GM12878 (cell line): ENCODE measurements around the gene UQCRC1. TPM values are rescaled to one million over a fixed set of nuclear protein-coding genes. Genes with fewer than 3 reads are reported as not detected.

Experiments used
- ATAC-seq: fragments of 200-7000 bp; cut with Tn5 transposase; 3 replicates; pipeline ENCODE4 v1.9.1; 2020; ENCODE audit warnings: mild to moderate bottlenecking, moderate library complexity
- BruUV-seq: library from RNA; stranded (reverse); fragments of 400-500 nt; replicated peaks from 2 replicates; lab custom pipeline; 2021; lab: Mats Ljungman, UMichigan
- CTCF ChIA-PET: fragments of 300-600 bp; sonication (Branson Sonifier 250); formaldehyde crosslinking; extraction: SDS; loops from one replicate; lab custom pipeline; 2021; ENCODE audit warnings: inconsistent platforms; lab: Yijun Ruan, JAX
- POLR2A ChIA-PET: fragments of 350-600 bp; formaldehyde crosslinking; extraction: SDS; loops from one replicate; lab custom pipeline; 2021; ENCODE audit warnings: inconsistent platforms; lab: Charles Lee
- RAD21 ChIA-PET: fragments of 300-600 bp; sonication (Branson Sonifier 250); formaldehyde crosslinking; loops from one replicate; lab custom pipeline; 2023; ENCODE audit warnings: antibody characterized with exemption; ENCODE audit not compliant: unreplicated experiment; lab: Charles Lee
- SMC1A ChIA-PET: fragments of 300-600 bp; sonication (Branson Sonifier 250); formaldehyde crosslinking; loops from one replicate; lab custom pipeline; 2023; ENCODE audit not compliant: unreplicated experiment, uncharacterized antibody; lab: Charles Lee
- DNase-seq: peaks from one replicate; pipeline ENCODE4 v3.0.0-alpha.2; 2011; ENCODE audit warnings: low read depth, low spot score
- FAIRE-seq: peaks from 3 replicates; lab custom pipeline; 2011; peaks lifted over from hg19 to GRCh38; lab: Jason Lieb, UNC
- H2AFZ ChIP-seq: 2 replicates; pipeline ENCODE4 v1.6.0; 2011; ENCODE audit warnings: low read depth, low read length, control low read depth; ENCODE audit not compliant: control insufficient read depth
- H3K27ac ChIP-seq: 2 replicates; pipeline ENCODE4 v1.5.1; 2011; ENCODE audit warnings: control low read depth; ENCODE audit not compliant: control insufficient read depth, insufficient read depth
- H3K27me3 ChIP-seq, 2 experiments: replicated peaks in 1 of 2; 2 replicates each; pipeline versions ENCODE4 v1.6.0 to v1.6.1; 2011; ENCODE audit warnings: low read length in 1 of 2; ENCODE audit not compliant: control insufficient read depth in 2 of 2, insufficient read depth in 2 of 2
- H3K36me3 ChIP-seq, 2 experiments: 2 replicates each; pipeline ENCODE4 v1.5.1; 2011; ENCODE audit warnings: low read length in 1 of 2; ENCODE audit not compliant: control insufficient read depth in 2 of 2, insufficient read depth in 2 of 2
- H3K4me1 ChIP-seq: 2 replicates; pipeline ENCODE4 v1.6.1; 2011; ENCODE audit warnings: mild to moderate bottlenecking, low read length, moderate library complexity, mixed read lengths; ENCODE audit not compliant: control insufficient read depth, insufficient read depth
- H3K4me2 ChIP-seq: 2 replicates; pipeline ENCODE4 v1.6.0; 2011; ENCODE audit warnings: control low read depth; ENCODE audit not compliant: control insufficient read depth, insufficient read depth
- H3K4me3 ChIP-seq: fragments of 200-600 bp; sonication (generic); 2 replicates; pipeline ENCODE4 v1.5.1; 2016
- H3K79me2 ChIP-seq: 2 replicates; pipeline ENCODE4 v1.6.0; 2011; ENCODE audit warnings: low read length; ENCODE audit not compliant: control insufficient read depth, insufficient read depth
- H3K9ac ChIP-seq: 2 replicates; pipeline ENCODE4 v1.8.0; 2011; ENCODE audit warnings: low read length, control low read depth, mixed read lengths; ENCODE audit not compliant: control insufficient read depth, insufficient read depth
- H3K9me3 ChIP-seq: replicated peaks from 3 replicates; pipeline ENCODE4 v1.5.1; 2011; ENCODE audit warnings: mild to moderate bottlenecking, low read length; ENCODE audit not compliant: control insufficient read depth, insufficient read depth
- H4K20me1 ChIP-seq: 2 replicates; pipeline ENCODE4 v1.6.0; 2011; ENCODE audit not compliant: control insufficient read depth, insufficient read depth
- CEBPB ChIP-seq, 2 experiments: fragments of 150-350 bp in 1 of 2; IDR thresholded peaks; 2 replicates each; pipeline ENCODE4 v1.6.1; 2012 to 2014; ENCODE audit warnings: low read depth in 2 of 2, low read length in 2 of 2, borderline replicate concordance in 1 of 2, inconsistent platforms in 1 of 2
- CHD4 ChIP-seq: fragments of 200-600 bp; sonication (generic); IDR thresholded peaks from 2 replicates; pipeline ENCODE4 v1.6.1; 2016; ENCODE audit warnings: mild to moderate bottlenecking
- EED ChIP-seq: sonication (generic); IDR thresholded peaks from 2 replicates; pipeline ENCODE4 v1.6.1; 2016; ENCODE audit warnings: antibody characterized with exemption, low read depth
- EZH2 ChIP-seq: IDR thresholded peaks from 2 replicates; pipeline ENCODE4 v1.6.1; 2012; ENCODE audit warnings: low read depth, mild to moderate bottlenecking, control low read depth, inconsistent platforms, low read length, borderline replicate concordance; ENCODE audit not compliant: control insufficient read depth
- HDAC6 ChIP-seq: fragments of 200-600 bp; sonication (generic); IDR thresholded peaks from one replicate; pipeline ENCODE4 v1.8.0; 2017; ENCODE audit warnings: antibody characterized with exemption; ENCODE audit not compliant: unreplicated experiment
- HDGF ChIP-seq: fragments of 450-650 bp; IDR thresholded peaks from 2 replicates; pipeline ENCODE4 v1.6.1; 2016; ENCODE audit warnings: antibody characterized with exemption
- JUND ChIP-seq: IDR thresholded peaks from 2 replicates; pipeline ENCODE4 v1.6.1; 2012; ENCODE audit warnings: low read depth, mild to moderate bottlenecking, low read length, improper control_type of control experiment, moderate library complexity
- MEF2B ChIP-seq: fragments of 450-650 bp; IDR thresholded peaks from 2 replicates; pipeline ENCODE4 v1.6.1; 2018; ENCODE audit warnings: mild to moderate bottlenecking, moderate library complexity; ENCODE audit not compliant: partially characterized antibody, poor library complexity, severe bottlenecking
- MTA3 ChIP-seq: IDR thresholded peaks from 2 replicates; pipeline ENCODE4 v1.6.1; 2012; ENCODE audit warnings: low read length, inconsistent platforms, borderline replicate concordance
- POLR2AphosphoS5 ChIP-seq: IDR thresholded peaks from 2 replicates; pipeline ENCODE4 v1.6.1; 2011; ENCODE audit warnings: mild to moderate bottlenecking, low read length, inconsistent platforms
- RAD51 ChIP-seq: fragments of 450-650 bp; IDR thresholded peaks from 2 replicates; pipeline ENCODE4 v1.6.1; 2016; ENCODE audit warnings: moderate library complexity, mild to moderate bottlenecking, inconsistent platforms
- SUZ12 ChIP-seq: fragments of 200-600 bp; sonication (generic); IDR thresholded peaks from one replicate; pipeline ENCODE4 v1.6.1; 2018; ENCODE audit warnings: antibody characterized with exemption, mild to moderate bottlenecking; ENCODE audit not compliant: unreplicated experiment
- ZNF207 ChIP-seq: fragments of 450-650 bp; IDR thresholded peaks from 2 replicates; pipeline ENCODE4 v1.6.1; 2014; ENCODE audit warnings: antibody characterized with exemption, mild to moderate bottlenecking, borderline replicate concordance
- ZNF384 ChIP-seq: IDR thresholded peaks from 2 replicates; pipeline ENCODE4 v1.6.1; 2012; ENCODE audit warnings: low read depth, mild to moderate bottlenecking, low read length, improper control_type of control experiment, borderline replicate concordance
- WGBS: methylation state at CpG from one replicate; pipeline ENCODE4 v1.1.6; 2016; ENCODE audit warnings: low lambda C conversion rate; ENCODE audit not compliant: insufficient replicate concordance, insufficient coverage; ENCODE audit errors: missing lambda C conversion rate; 5-methylcytosine and 5-hydroxymethylcytosine counted together
- in situ Hi-C: fragments of 300-500 bp; cut with MboI; formaldehyde crosslinking; loops from 9 replicates; pipeline ENCODE4 v1.14.3; 2018; ENCODE audit warnings: mixed read lengths
- intact Hi-C: fragments of 100-400 bp; cut with micrococcal nuclease; formaldehyde crosslinking; loops from one replicate; pipeline ENCODE4 v1.14.2; 2022; ENCODE audit not compliant: unreplicated experiment
- polyA plus RNA-seq, 11 experiments: library from polyadenylated mRNA; depleted of rRNA in 4 of 11; unstranded in 6 of 11; stranded (reverse) in 5 of 11; fragments of >200 nt; fragmentation: Nextera tagmentation in 4 of 11; fragmentation: Illumina TruSeq in 1 of 11; extraction: Ambion mirVana in 4 of 11; extraction: Trizol in 1 of 11; gene quantifications; 1 replicate in 1 of 11; 2 replicates in 10 of 11; pipeline versions ENCODE4 v1.2.1 to v1.2.3, GENCODE V29; 2011 to 2016; ENCODE audit warnings: inconsistent platforms in 2 of 11, missing spikeins in 2 of 11, low read depth in 1 of 11
- total RNA-seq, 4 experiments: library from RNA; depleted of rRNA in 3 of 4; stranded (reverse); fragments of >200 nt in 3 of 4; fragmentation: Illumina TruSeq in 1 of 4; extraction: Trizol in 1 of 4; gene quantifications; 2 replicates each; pipeline versions ENCODE4 v1.2.1 to v1.2.3, GENCODE V29; 2013 to 2021
- TF ChIP-seq, protein P1 (sequence below): fragments of 450-650 bp; IDR thresholded peaks from 2 replicates; pipeline ENCODE4 v1.6.1; 2017; ENCODE audit warnings: mild to moderate bottlenecking, low read depth, inconsistent platforms; ENCODE audit not compliant: poor library complexity, severe bottlenecking

Gene UQCRC1
- total and polyA plus RNA-seq, 10 of the 15 experiments (the other 5 are each of a cell fraction or from before 2014, with no cell fraction given) = 116 to 426 (median 228) TPM

DNA sequence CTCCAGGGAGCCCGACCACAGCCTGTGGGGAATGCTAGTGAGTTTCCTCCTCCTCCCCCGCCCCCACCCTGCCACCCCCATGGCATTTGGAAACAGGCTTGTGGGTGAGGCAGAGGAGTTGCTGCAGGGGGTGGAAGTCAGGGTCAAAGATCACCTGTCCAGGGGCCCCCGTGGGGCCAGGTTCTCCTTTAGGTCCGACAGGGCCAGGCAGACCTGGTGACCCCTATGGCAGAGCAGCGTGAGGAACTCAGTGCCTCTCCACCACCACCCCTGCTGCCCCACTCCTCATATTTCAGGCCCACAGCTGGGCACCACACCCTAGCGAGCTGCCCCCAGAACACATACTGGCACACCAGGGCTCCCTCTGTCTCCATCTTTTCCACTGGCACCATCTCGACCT is 36.9 kb downstream of the UQCRC1 start:
- POLR2A ChIA-PET = no interaction called here
- ATAC-seq (no peak), DNase-seq (no peak), FAIRE-seq (no peak)
- H3K4me1 ChIP-seq = no peaks in the 10 kb centered on the region
- SMC1A ChIA-PET = no interaction called here
- TF ChIP-seq SUZ12 = no peak
- TF ChIP-seq CEBPB (IDR thresholded peaks at IDR 0.05; ENCODE audit: borderline replicate concordance in 1 of 2, low read depth in 2 of 2, low read length in 2 of 2) = no peak
- H3K36me3 ChIP-seq = no peaks in the 10 kb centered on the region
- WGBS = 26% methylated on average over 5 of the region's 7 CpGs
- H3K4me2 ChIP-seq = no peak overlapping the region
- no peak overlapping the region for H2AFZ ChIP-seq
- no TSS peak for BruUV-seq
- no peaks in the 10 kb centered on the region for H3K27me3 ChIP-seq
- no peak overlapping the region for H3K27ac ChIP-seq
- in situ Hi-C loops (no loop called here), intact Hi-C loops (no loop called here)
- H3K9ac ChIP-seq = no peak overlapping the region
- H3K79me2 ChIP-seq = no peaks in the 10 kb centered on the region
- H4K20me1 ChIP-seq = no peaks in the 10 kb centered on the region
- no peaks in the 10 kb centered on the region for H3K9me3 ChIP-seq
- RAD21 ChIA-PET = no interaction called here
- CTCF ChIA-PET = interaction anchor here (1.0 kb wide), 1 partner anchor 99 kb away, joined by 3 read pairs; no protein-coding TSS in a partner anchor
- no peak overlapping the region for H3K4me3 ChIP-seq

DNA sequence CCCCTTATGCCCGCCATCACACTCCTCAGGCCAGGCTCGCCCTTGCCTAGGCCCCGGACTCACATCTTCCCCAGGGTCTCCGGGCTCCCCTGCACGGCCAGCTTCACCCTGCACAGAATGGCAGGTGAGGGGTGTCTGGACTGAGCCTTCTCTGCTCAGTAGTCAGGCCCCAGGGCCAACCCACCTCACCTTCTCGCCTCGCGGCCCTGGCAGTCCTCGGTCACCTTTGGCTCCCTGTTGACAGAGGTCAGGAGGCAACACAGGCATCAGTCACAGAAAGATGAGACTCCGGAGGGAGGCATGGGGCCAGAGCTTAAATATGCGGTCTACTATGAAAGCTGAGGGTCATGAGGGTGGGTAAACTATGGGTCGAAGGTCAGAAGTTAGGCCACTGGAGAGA is 37.5 kb downstream of the UQCRC1 start:
- no TSS peak for BruUV-seq
- Histone ChIP-seq H4K20me1 (no peaks in the 10 kb centered on the region), H2AFZ (no peak overlapping the region), H3K27ac (no peak overlapping the region)
- POLR2A ChIA-PET = no interaction called here
- no peak for TF ChIP-seq EED
- TF ChIP-seq CHD4 = no peak
- no peak for TF ChIP-seq MEF2B
- TF ChIP-seq ZNF384 = no peak
- no peak for TF ChIP-seq JUND
- TF ChIP-seq ZNF207 = no peak
- no peak for TF ChIP-seq RAD51
- TF ChIP-seq HDAC6 = no peak
- TF ChIP-seq HDGF = no peak
- no peak for TF ChIP-seq MTA3
- TF ChIP-seq POLR2AphosphoS5 = no peak
- no peak for TF ChIP-seq EZH2
- TF ChIP-seq, protein P1, sequence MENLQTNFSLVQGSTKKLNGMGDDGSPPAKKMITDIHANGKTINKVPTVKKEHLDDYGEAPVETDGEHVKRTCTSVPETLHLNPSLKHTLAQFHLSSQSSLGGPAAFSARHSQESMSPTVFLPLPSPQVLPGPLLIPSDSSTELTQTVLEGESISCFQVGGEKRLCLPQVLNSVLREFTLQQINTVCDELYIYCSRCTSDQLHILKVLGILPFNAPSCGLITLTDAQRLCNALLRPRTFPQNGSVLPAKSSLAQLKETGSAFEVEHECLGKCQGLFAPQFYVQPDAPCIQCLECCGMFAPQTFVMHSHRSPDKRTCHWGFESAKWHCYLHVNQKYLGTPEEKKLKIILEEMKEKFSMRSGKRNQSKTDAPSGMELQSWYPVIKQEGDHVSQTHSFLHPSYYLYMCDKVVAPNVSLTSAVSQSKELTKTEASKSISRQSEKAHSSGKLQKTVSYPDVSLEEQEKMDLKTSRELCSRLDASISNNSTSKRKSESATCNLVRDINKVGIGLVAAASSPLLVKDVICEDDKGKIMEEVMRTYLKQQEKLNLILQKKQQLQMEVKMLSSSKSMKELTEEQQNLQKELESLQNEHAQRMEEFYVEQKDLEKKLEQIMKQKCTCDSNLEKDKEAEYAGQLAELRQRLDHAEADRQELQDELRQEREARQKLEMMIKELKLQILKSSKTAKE = no peak
- TF ChIP-seq, all 136 proteins: peak for 0
- no peak overlapping the region for H3K4me2 ChIP-seq
- DNase-seq (no peak), FAIRE-seq (no peak), ATAC-seq (no peak)
- no peaks in the 10 kb centered on the region for H3K36me3 ChIP-seq
- no peak overlapping the region for H3K4me3 ChIP-seq
- H3K27me3 ChIP-seq = no peaks in the 10 kb centered on the region
- 39% methylated on average over 12 of the region's 12 CpGs for WGBS
- H3K4me1 ChIP-seq = no peaks in the 10 kb centered on the region
- intact Hi-C loops (no loop called here), in situ Hi-C loops (no loop called here)
- ChIA-PET RAD21 (no interaction called here), CTCF (interaction anchor here (0.6 to 1.3 kb wide), 3 partner anchors 98 to 458 kb away, joined by 3 read pairs; partner anchors contain the start of gene IMPDH2), SMC1A (no interaction called here)
- H3K9ac ChIP-seq = no peak overlapping the region
- H3K79me2 ChIP-seq = no peaks in the 10 kb centered on the region
- H3K9me3 ChIP-seq = no peaks in the 10 kb centered on the region
